ENCODE measurements around the gene HOXC11.

DNA sequence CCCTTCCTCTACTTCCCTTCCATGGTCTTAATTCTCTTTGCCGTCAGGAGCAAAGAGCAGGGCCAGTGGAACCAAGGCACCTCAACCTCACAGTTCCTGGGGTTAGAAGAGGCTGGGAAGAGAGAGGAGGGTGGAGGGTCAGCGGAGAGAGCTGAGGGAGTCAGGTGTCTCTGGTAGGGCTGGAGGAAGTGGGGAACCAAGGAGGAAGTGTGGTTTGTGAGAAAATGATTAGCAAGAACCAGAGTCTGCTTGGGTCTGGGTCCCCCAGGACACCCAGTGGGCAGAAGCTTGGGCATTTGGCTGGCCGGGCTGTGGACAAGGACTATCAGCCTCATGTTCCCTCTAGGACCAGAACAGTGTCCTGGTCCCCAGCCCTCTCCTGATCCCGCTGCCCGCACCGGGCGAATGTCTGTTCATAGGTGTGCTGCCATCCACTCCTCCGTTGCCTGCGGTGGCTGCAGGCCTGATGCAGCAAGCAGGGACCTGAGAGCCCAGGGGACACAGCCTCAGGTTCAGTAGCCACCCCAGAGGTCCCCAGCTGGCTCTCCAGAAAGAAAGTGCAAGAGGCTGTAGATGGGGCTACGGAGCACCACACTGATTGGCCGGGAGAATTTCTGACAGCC lies 15.9 kb upstream of the HOXC11 start:
- TF ChIP-seq, protein P1, sequence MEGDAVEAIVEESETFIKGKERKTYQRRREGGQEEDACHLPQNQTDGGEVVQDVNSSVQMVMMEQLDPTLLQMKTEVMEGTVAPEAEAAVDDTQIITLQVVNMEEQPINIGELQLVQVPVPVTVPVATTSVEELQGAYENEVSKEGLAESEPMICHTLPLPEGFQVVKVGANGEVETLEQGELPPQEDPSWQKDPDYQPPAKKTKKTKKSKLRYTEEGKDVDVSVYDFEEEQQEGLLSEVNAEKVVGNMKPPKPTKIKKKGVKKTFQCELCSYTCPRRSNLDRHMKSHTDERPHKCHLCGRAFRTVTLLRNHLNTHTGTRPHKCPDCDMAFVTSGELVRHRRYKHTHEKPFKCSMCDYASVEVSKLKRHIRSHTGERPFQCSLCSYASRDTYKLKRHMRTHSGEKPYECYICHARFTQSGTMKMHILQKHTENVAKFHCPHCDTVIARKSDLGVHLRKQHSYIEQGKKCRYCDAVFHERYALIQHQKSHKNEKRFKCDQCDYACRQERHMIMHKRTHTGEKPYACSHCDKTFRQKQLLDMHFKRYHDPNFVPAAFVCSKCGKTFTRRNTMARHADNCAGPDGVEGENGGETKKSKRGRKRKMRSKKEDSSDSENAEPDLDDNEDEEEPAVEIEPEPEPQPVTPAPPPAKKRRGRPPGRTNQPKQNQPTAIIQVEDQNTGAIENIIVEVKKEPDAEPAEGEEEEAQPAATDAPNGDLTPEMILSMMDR (IDR thresholded peaks at IDR 0.05) = no peak
- no peak for TF ChIP-seq EP300 (IDR thresholded peaks at IDR 0.05; ENCODE audit: low read depth)
- TF ChIP-seq POLR2A (IDR thresholded peaks at IDR 0.05) = no peak
- no peak for TF ChIP-seq POLR2AphosphoS5 (IDR thresholded peaks at IDR 0.05)

Measured in transverse colon (tissue), 4 donors.